HG03045 (cell line): ENCODE measurements around the gene OR6K2.
"Not testable (repeated sequence)": the region's sequence is repeated elsewhere in the genome, so short reads cannot be mapped to it uniquely, and the experiment has no call there.

Experiments
- ATAC-seq: cut with Tn5 transposase; IDR thresholded peaks from one replicate; pipeline ENCODE4 v1.9.1; 2021; ENCODE audit warnings: mild to moderate bottlenecking, moderate library complexity; ENCODE audit not compliant: unreplicated experiment

The OR6K2 gene

GRCh38 chr1:158700552-158700951 lies at the start of gene OR6K2:
OR6K2 (minus strand) TSS chr1:158700652; CDS start chr1:158700652, 0 bp downstream.
- ATAC-seq, result no peak

GRCh38 chr1:158735848-158736247 lies 35.4 kb upstream of the OR6K2 start:
- ATAC-seq, result no peak

GRCh38 chr1:158732524-158732923 lies 32.1 kb upstream of the OR6K2 start:
- ATAC-seq, result no peak

GRCh38 chr1:158731707-158732106 lies 31.3 kb upstream of the OR6K2 start:
- no peak for ATAC-seq

GRCh38 chr1:158730453-158730852 lies 30.0 kb upstream of the OR6K2 start:
- ATAC-seq, result no peak

GRCh38 chr1:158728510-158729225 lies 28.2 kb upstream of the OR6K2 start:
- ATAC-seq, result no peak

GRCh38 chr1:158724442-158724841 lies 24.0 kb upstream of the OR6K2 start:
- ATAC-seq, result no peak

GRCh38 chr1:158720620-158721019 lies 20.2 kb upstream of the OR6K2 start, which contains the start of gene OR6K3:
OR6K3 (minus strand) TSS chr1:158720720; CDS start chr1:158718115, 2,605 bp downstream.
- no peak for ATAC-seq

- no peak for ATAC-seq
Observed at GRCh38 chr1:158719664-158720063, 19.2 kb upstream of the OR6K2 start.

- no peak for ATAC-seq
Observed at GRCh38 chr1:158717344-158717743, 16.9 kb upstream of the OR6K2 start.

- ATAC-seq, result no peak
Observed at GRCh38 chr1:158716335-158716734, 15.9 kb upstream of the OR6K2 start.

- ATAC-seq, result no peak
Observed at GRCh38 chr1:158714754-158715153, 14.3 kb upstream of the OR6K2 start.

- no peak for ATAC-seq
Observed at GRCh38 chr1:158711098-158711497, 10.6 kb upstream of the OR6K2 start.

GRCh38 chr1:158706096-158706495 lies 5.6 kb upstream of the OR6K2 start:
- no peak for ATAC-seq

GRCh38 chr1:158694596-158694995 lies 5.9 kb downstream of the OR6K2 start:
- no peak for ATAC-seq

- no peak for ATAC-seq
Observed at GRCh38 chr1:158692356-158692755, 8.1 kb downstream of the OR6K2 start.

- ATAC-seq, result no peak
Observed at GRCh38 chr1:158691907-158692306, 8.5 kb downstream of the OR6K2 start.

- not testable (repeated sequence) for ATAC-seq
Observed at GRCh38 chr1:158691149-158691548, 9.3 kb downstream of the OR6K2 start.

GRCh38 chr1:158689875-158690274 lies 10.6 kb downstream of the OR6K2 start:
- no peak for ATAC-seq

GRCh38 chr1:158689110-158689509 lies 11.3 kb downstream of the OR6K2 start:
- no peak for ATAC-seq

- ATAC-seq, result not testable (repeated sequence)
Observed at GRCh38 chr1:158688343-158688742, 12.1 kb downstream of the OR6K2 start.

GRCh38 chr1:158687037-158687436 lies 13.4 kb downstream of the OR6K2 start:
- no peak for ATAC-seq
